Esophagus squamous epithelium (tissue), 5 donors: Measurements from ENCODE around the gene PRKAB1. TPM values are rescaled to one million over a fixed set of nuclear protein-coding genes. Genes with fewer than 3 reads are reported as not detected.

Experiments used
- DNase-seq: peaks from one replicate; lab custom pipeline; 2025; lab: John Stamatoyannopoulos, UW
- H3K27ac ChIP-seq, 4 donors: fragments of 200-600 bp; sonication (generic); one replicate each; pipeline ENCODE4 v1.5.1; 2016 to 2019; ENCODE audit warnings: mild to moderate bottlenecking in 1 of 4
- H3K27me3 ChIP-seq, 4 donors: fragments of 200-600 bp; sonication (generic); 1 replicate in 3 of 4; 2 replicates in 1 of 4; pipeline versions ENCODE4 v1.5.1 to v1.6.0; 2017 to 2021; ENCODE audit warnings: antibody characterized with exemption in 1 of 4
- H3K36me3 ChIP-seq, 3 donors: fragments of 200-600 bp; sonication (generic); one replicate each; pipeline ENCODE4 v1.5.1; 2016 to 2019
- H3K4me1 ChIP-seq, 3 donors: fragments of 200-600 bp; sonication (generic); one replicate each; pipeline ENCODE4 v1.5.1; 2017 to 2019
- H3K4me3 ChIP-seq, 4 donors: fragments of 200-600 bp; sonication (generic); 1 replicate in 3 of 4; 2 replicates in 1 of 4; pipeline ENCODE4 v1.5.1; 2016 to 2019; ENCODE audit warnings: mild to moderate bottlenecking in 2 of 4, moderate library complexity in 1 of 4
- H3K9me3 ChIP-seq, 3 donors: fragments of 200-600 bp; sonication (generic); one replicate each; pipeline ENCODE4 v1.5.1; 2016 to 2019
- POLR2A ChIP-seq, 4 donors: fragments of 450-650 bp; IDR thresholded peaks; one replicate each; pipeline ENCODE4 v1.6.1; 2017; ENCODE audit warnings: antibody characterized with exemption in 4 of 4, mild to moderate bottlenecking in 4 of 4, moderate library complexity in 3 of 4
- WGBS, 2 donors: methylation state at CpG; one replicate each; pipeline ENCODE4 v1.1.5; 2018; 5-methylcytosine and 5-hydroxymethylcytosine counted together
- intact Hi-C: fragments of 100-400 bp; cut with DNase I; formaldehyde crosslinking; loops from one replicate; pipeline ENCODE4 v1.15.0; 2022
- total RNA-seq, 4 donors: library from RNA; depleted of rRNA; stranded (reverse); fragments of >200 nt; gene quantifications; one replicate each; pipeline ENCODE4 v1.1.0, GENCODE V29; 2016
- TF ChIP-seq, protein P1 (sequence below), 6 experiments: fragments of 450-650 bp in 4 of 6; fragments of 200-600 bp in 2 of 6; sonication (generic) in 2 of 6; IDR thresholded peaks; one replicate each; pipeline ENCODE4 v1.5.1; 2016 to 2019; ENCODE audit warnings: antibody characterized with exemption in 6 of 6, mild to moderate bottlenecking in 4 of 6, moderate library complexity in 4 of 6
- donor health status: DM: yes; HTN: yes; CAD: no.

The PRKAB1 gene
- total RNA-seq, 4 donors from 2014 or later: 18.2 to 217 (median 46.7) TPM

DNA sequence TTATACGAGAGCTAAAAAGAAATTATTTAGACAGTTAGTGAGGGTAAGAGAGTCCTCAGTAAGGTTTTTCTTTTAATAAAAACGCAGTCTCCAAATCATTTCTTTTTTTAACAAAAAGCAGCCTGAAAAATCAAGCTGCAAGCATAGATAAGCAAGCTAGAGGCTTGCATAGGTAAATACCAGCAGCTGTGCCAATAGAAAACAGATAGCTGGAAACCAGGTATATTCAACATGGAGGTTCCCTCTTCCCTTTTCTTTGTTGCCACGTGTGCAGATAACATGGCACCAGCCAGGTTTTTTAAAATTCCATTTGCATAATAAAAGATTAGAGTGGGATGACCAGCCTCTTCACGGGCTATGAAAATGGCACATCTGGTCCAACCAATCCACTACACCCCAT lies 6.1 kb upstream of the PRKAB1 start:
- WGBS, 2 donors: 51 to 60% methylated on average over 4 of the region's 4 CpGs
- peaks cover 0 to 5% (median 2%) of the 10 kb centered on the region in 3 donors for H3K4me1 ChIP-seq
- TF ChIP-seq, protein P1, sequence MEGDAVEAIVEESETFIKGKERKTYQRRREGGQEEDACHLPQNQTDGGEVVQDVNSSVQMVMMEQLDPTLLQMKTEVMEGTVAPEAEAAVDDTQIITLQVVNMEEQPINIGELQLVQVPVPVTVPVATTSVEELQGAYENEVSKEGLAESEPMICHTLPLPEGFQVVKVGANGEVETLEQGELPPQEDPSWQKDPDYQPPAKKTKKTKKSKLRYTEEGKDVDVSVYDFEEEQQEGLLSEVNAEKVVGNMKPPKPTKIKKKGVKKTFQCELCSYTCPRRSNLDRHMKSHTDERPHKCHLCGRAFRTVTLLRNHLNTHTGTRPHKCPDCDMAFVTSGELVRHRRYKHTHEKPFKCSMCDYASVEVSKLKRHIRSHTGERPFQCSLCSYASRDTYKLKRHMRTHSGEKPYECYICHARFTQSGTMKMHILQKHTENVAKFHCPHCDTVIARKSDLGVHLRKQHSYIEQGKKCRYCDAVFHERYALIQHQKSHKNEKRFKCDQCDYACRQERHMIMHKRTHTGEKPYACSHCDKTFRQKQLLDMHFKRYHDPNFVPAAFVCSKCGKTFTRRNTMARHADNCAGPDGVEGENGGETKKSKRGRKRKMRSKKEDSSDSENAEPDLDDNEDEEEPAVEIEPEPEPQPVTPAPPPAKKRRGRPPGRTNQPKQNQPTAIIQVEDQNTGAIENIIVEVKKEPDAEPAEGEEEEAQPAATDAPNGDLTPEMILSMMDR (IDR thresholded peaks at IDR 0.05): no peak
- no peak for TF ChIP-seq POLR2A (IDR thresholded peaks at IDR 0.05)
- H3K9me3 ChIP-seq: no peaks in the 10 kb centered on the region
- no peaks in the 10 kb centered on the region for H3K36me3 ChIP-seq
- H3K27me3 ChIP-seq: no peaks in the 10 kb centered on the region
- no peak overlapping the region for H3K4me3 ChIP-seq
- no peak overlapping the region for H3K27ac ChIP-seq
- intact Hi-C loops: no loop called here
- DNase-seq: no peak

DNA sequence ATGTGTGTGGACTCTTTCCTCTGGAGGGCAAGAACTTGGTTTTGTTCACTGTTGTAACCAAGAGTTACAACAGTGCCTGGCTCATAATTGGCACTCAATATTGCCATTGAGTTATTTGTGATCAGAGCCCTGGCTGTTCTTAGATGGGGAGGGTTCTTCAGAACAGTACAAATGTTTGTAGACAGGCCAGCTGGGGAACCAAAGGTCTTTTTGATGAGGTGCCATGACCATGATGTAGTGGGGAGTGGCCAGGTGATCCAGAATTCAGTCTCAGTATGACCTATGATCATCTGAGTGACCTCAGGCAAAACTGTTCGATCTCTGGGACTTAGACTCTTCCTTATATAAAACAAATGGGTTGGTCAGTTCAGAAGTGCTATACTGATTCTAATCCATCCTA lies 3.3 kb upstream of the PRKAB1 start:
- no peak overlapping the region for H3K4me3 ChIP-seq
- WGBS, 2 donors: 64 to 100% methylated on average over 1 of the region's 1 CpG
- no peak for TF ChIP-seq POLR2A (IDR thresholded peaks at IDR 0.05)
- TF ChIP-seq, protein P1 (IDR thresholded peaks at IDR 0.05): no peak
- DNase-seq: no peak
- H3K27me3 ChIP-seq: no peaks in the 10 kb centered on the region
- peaks cover 9 to 24% (median 11%) of the 10 kb centered on the region in 3 donors for H3K4me1 ChIP-seq
- H3K27ac ChIP-seq: peak overlapping the region in 1 of 4 donors; percentile 24
- no peaks in the 10 kb centered on the region for H3K36me3 ChIP-seq
- no peaks in the 10 kb centered on the region for H3K9me3 ChIP-seq
- intact Hi-C loops: no loop called here

DNA sequence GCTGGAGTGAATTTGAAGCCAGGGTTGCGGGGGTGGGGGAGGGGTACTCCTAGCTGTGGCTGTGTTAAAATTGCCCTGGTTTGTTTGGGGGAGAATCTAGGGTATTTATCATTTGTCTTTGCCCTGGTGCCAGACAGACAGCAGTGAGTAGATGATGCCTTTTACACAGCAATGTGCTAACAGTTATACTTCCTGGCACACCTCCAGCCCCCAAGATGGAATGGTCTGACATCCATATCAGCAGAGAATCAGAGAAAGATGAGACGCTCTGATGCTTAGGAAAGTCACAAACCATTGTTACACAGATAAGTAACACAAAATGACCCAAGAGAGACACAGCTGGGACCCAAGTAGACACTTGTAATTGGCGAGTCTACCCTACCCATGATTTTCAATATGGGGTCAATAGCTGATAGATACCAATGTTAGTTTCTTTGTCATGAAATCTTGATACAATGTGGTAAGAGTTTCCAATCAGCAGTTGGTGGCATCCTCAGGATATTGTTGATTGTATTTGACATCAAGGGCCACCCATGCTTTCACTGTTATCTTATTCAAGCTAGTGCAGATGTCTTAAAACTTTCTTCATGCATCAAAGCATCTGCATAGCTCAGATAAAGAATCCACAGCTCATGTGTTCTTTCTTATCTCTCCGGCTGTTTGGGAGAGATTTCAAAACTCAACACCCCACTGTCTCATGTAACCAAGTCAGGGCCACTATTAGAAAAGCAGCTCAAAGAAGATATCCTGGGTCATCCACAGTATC lies 2.6 kb upstream of the PRKAB1 start:
- Histone ChIP-seq H3K27me3 (no peaks in the 10 kb centered on the region), H3K4me1 (peaks cover 9 to 32% (median 17%) of the 10 kb centered on the region in 3 donors), H3K36me3 (no peaks in the 10 kb centered on the region), H3K4me3 (no peak overlapping the region), H3K27ac (peak overlapping the region in 1 of 4 donors; percentile 24), H3K9me3 (no peaks in the 10 kb centered on the region)
- 88 to 96% methylated on average over 4 of the region's 4 CpGs for WGBS, 2 donors
- TF ChIP-seq, protein P1 (IDR thresholded peaks at IDR 0.05): no peak
- no peak for TF ChIP-seq POLR2A (IDR thresholded peaks at IDR 0.05)
- intact Hi-C loops: no loop called here
- DNase-seq: no peak

DNA sequence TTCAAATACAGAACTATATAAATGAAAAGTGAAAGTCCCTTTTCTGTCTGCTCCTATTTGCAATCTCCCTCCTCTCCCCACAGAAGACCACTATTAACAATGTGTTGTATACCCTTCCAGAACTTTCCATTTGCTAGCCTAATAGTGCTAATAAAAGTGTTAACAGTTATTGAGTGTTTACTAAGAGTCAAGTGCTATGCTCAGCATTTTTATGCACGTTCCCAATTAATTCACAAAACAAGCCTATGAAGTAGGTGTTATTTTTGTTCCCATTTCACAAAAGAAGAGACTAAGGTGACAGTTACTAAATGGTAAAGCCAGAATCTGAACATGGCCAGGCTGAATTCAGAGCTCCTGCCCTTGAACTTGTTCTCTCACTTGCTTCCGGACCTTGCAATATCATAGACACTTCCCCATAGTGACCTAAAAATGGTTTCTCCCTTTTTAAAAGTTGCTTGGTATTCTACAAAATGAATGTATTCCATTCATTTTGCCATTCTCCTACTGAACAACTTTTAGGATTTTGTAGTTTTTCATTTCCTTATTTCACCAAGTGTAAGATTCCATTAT lies 1.6 kb upstream of the PRKAB1 start:
- peak overlapping the region in 1 of 4 donors; percentile 4 for H3K27ac ChIP-seq
- no peak overlapping the region for H3K4me3 ChIP-seq
- TF ChIP-seq, protein P1 (IDR thresholded peaks at IDR 0.05): no peak
- TF ChIP-seq POLR2A (IDR thresholded peaks at IDR 0.05): no peak
- no peak for DNase-seq
- no peaks in the 10 kb centered on the region for H3K27me3 ChIP-seq
- intact Hi-C loops: no loop called here
- H3K36me3 ChIP-seq: peaks cover 0 to 7% (median 0%) of the 10 kb centered on the region in 3 donors
- peaks cover 14 to 41% (median 17%) of the 10 kb centered on the region in 3 donors for H3K4me1 ChIP-seq
- WGBS, 2 donors: 57 to 58% methylated on average over 2 of the region's 2 CpGs
- H3K9me3 ChIP-seq: no peaks in the 10 kb centered on the region
